Left ventricle myocardium inferior (tissue), 1 donor: ENCODE results near the gene GRM7. TPM values are rescaled to one million over a fixed set of nuclear protein-coding genes. Genes with fewer than 3 reads are reported as not detected.

Source experiments
- DNase-seq: peaks from one replicate; pipeline ENCODE4 v3.0.0-alpha.2; 2020
- H3K27ac ChIP-seq: fragments of 200-600 bp; replicated peaks from 2 replicates; pipeline ENCODE4 v1.8.0; 2021
- H3K27me3 ChIP-seq: fragments of 200-600 bp; 2 replicates; pipeline ENCODE4 v1.8.0; 2021; ENCODE audit warnings: low read depth
- H3K36me3 ChIP-seq: fragments of 200-600 bp; 2 replicates; pipeline ENCODE4 v1.8.0; 2021
- H3K4me1 ChIP-seq: fragments of 200-600 bp; 2 replicates; pipeline ENCODE4 v1.8.0; 2021
- H3K4me3 ChIP-seq: fragments of 200-600 bp; 2 replicates; pipeline ENCODE4 v1.8.0; 2021; ENCODE audit warnings: mild to moderate bottlenecking, moderate library complexity
- H3K9me3 ChIP-seq: fragments of 200-600 bp; replicated peaks from 2 replicates; pipeline ENCODE4 v1.8.0; 2021
- intact Hi-C: fragments of 100-400 bp; cut with micrococcal nuclease; formaldehyde crosslinking; loops from one replicate; pipeline ENCODE4 v1.11.0; 2022
- total RNA-seq: library from RNA; stranded (reverse); fragmentation: NEBNext Ultra II Directional; extraction: Animal tissue kit (Norgen Biotek cat#: 25700); gene quantifications from one replicate; pipeline ENCODE4 v1.2.1, GENCODE V29; 2021
- TF ChIP-seq, protein P1 (sequence below): fragments of 200-600 bp; IDR thresholded peaks from 2 replicates; pipeline ENCODE4 v1.8.0; 2021; ENCODE audit warnings: antibody characterized with exemption, mild to moderate bottlenecking, borderline replicate concordance
- donor health status: DM: no; HTN: yes; CAD: no; lungs with severe emphysema.

The GRM7 gene
- total RNA-seq, 1 donor from 2014 or later: not detected

DNA sequence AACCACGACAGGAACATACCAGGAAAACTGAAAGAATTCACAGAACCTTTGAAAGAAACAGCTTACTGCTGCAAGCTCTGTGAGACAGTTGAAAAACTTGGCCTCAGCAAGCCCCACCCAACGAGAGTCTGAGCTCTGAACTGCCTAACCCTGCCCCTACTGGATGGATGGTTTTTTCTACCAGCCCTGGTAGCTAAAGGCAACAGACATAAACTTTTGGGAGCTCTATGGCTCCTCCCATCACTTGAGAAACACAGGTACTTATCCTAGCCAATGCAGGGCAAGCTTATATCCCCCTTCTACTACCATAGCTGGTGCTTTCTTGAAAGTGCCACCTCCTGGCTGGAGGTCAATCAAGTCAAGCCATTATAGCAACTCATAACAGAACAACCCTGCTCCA, 471.8 kb downstream of the GRM7 start:
- TF ChIP-seq, protein P1, sequence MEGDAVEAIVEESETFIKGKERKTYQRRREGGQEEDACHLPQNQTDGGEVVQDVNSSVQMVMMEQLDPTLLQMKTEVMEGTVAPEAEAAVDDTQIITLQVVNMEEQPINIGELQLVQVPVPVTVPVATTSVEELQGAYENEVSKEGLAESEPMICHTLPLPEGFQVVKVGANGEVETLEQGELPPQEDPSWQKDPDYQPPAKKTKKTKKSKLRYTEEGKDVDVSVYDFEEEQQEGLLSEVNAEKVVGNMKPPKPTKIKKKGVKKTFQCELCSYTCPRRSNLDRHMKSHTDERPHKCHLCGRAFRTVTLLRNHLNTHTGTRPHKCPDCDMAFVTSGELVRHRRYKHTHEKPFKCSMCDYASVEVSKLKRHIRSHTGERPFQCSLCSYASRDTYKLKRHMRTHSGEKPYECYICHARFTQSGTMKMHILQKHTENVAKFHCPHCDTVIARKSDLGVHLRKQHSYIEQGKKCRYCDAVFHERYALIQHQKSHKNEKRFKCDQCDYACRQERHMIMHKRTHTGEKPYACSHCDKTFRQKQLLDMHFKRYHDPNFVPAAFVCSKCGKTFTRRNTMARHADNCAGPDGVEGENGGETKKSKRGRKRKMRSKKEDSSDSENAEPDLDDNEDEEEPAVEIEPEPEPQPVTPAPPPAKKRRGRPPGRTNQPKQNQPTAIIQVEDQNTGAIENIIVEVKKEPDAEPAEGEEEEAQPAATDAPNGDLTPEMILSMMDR: no peak
- Histone ChIP-seq H3K27ac (no peak overlapping the region), H3K9me3 (peaks cover 36% of the 10 kb centered on the region), H3K36me3 (no peaks in the 10 kb centered on the region), H3K27me3 (no peaks in the 10 kb centered on the region), H3K4me1 (no peaks in the 10 kb centered on the region), H3K4me3 (no peak overlapping the region)
- intact Hi-C loops: no loop called here
- DNase-seq: no peak

DNA sequence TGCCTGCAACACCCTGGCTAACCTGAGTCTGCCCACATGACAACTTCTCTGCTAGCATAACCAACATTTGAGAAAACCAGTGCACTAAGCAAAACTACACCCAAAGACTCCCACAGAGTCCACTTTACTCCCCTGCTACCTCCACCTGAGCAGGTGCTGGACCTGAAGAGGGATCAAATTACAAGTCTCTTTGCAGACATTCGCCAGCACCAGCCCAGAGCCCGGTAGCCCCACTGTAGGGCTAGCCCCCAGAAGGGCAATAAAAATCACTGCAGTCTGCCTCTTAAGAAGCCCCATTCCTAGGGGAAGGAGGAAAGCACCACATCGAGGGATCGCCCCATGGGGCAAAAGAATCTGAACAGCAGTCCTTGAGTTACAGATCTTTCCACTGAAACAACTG, 472.2 kb downstream of the GRM7 start:
- no peak for DNase-seq

DNA sequence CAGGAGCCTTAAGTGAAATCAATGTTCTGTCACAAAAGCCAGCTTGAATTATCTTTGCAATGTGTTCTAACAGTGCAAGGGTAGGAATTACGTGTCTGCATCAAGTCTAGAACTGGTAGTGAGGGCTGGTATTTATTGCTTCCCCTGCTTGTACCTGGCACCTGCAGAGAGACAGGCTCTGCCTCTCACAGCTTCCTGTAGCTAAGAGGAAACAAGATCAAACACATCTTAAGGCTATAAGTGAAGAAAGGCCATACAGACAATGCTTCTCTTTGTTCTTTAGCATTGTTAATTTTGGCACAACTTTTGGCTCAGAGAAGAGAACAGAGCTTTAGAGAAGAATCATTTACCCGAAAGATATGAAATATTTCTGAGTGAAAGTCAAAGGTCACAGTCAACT, 479.9 kb downstream of the GRM7 start:
- intact Hi-C loops: no loop called here
- Histone ChIP-seq H3K27me3 (no peaks in the 10 kb centered on the region), H3K4me3 (no peak overlapping the region), H3K9me3 (peaks cover 26% of the 10 kb centered on the region), H3K27ac (no peak overlapping the region), H3K4me1 (no peaks in the 10 kb centered on the region), H3K36me3 (no peaks in the 10 kb centered on the region)
- TF ChIP-seq, protein P1: no peak
- no peak for DNase-seq

More for the DNA sequence above, 472.2 kb downstream of the GRM7 start:
- H3K4me3 ChIP-seq: no peak overlapping the region
- peaks cover 40% of the 10 kb centered on the region for H3K9me3 ChIP-seq
- H3K4me1 ChIP-seq: no peaks in the 10 kb centered on the region
- H3K36me3 ChIP-seq: no peaks in the 10 kb centered on the region
- no peaks in the 10 kb centered on the region for H3K27me3 ChIP-seq
- H3K27ac ChIP-seq: no peak overlapping the region
- TF ChIP-seq, protein P1: no peak
- intact Hi-C loops: no loop called here

DNA sequence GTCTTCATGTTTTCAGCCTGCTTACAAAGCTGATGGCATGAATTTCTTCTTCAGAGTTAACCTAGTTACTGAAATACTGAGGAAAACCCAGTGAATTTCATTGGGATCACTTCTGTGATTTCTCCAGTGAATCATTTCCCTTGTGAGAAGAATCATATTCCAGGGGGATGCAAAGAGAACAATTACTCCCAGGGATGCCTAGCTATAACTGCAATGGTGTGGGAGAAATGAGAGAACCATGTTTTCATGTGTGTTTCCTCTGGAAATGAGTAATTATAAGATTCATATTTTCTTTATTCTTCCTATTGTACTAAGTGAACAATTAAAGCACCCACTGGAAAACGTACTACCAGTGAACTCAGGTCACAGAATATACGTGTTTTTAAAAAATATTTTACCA, 485.4 kb downstream of the GRM7 start:
- peaks cover 6% of the 10 kb centered on the region for H3K9me3 ChIP-seq
- intact Hi-C loops: no loop called here
- no peaks in the 10 kb centered on the region for H3K36me3 ChIP-seq
- H3K27me3 ChIP-seq: no peaks in the 10 kb centered on the region
- no peak overlapping the region for H3K4me3 ChIP-seq
- no peak for DNase-seq
- TF ChIP-seq, protein P1: no peak
- H3K4me1 ChIP-seq: no peaks in the 10 kb centered on the region
- no peak overlapping the region for H3K27ac ChIP-seq

DNA sequence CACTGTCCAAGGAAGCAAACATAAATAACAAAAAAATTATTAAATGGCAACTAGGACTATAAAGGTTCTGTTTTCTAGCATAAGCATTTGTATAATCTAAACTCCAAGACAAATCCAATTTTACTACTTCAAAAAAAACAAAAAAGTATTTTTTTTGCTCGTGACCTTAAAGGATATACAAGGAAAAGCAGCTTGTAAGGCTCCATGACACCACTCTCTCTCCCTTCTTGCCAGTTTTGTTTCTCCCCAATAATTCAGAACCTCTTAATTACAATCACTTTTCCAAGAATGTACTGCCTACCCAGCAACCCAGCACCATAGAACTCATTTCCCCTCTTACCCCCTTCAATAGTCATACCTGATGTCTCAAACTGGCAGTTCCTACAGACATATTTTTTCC, 496.2 kb downstream of the GRM7 start:
- Histone ChIP-seq H3K27me3 (no peaks in the 10 kb centered on the region), H3K4me1 (no peaks in the 10 kb centered on the region), H3K36me3 (no peaks in the 10 kb centered on the region), H3K27ac (no peak overlapping the region), H3K9me3 (no peaks in the 10 kb centered on the region), H3K4me3 (no peak overlapping the region)
- DNase-seq: no peak
- TF ChIP-seq, protein P1: no peak
- intact Hi-C loops: no loop called here

DNA sequence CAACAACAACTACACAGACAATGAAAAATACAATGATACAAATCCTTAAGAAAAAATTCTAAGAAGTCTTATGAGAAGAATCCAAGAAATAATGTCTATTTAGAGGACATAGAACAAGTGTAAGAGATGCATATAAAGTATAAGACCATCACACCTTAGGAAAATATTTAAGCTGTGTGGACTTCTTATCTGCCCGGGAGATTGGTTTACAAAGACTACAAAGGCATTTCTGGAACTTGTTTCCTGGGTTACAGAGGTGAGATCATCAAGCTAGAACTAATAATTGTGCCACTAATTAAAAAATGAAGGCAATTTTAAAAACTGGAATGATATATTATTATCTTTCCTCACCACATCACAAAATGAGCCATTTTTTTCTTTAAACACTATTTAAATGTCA, 507.1 kb downstream of the GRM7 start:
- Histone ChIP-seq H3K36me3 (no peaks in the 10 kb centered on the region), H3K4me1 (no peaks in the 10 kb centered on the region), H3K27ac (no peak overlapping the region), H3K9me3 (no peaks in the 10 kb centered on the region), H3K27me3 (no peaks in the 10 kb centered on the region), H3K4me3 (no peak overlapping the region)
- DNase-seq: no peak
- TF ChIP-seq, protein P1: no peak
- intact Hi-C loops: no loop called here
